ENCODE results near the gene PADI1.

DNA sequence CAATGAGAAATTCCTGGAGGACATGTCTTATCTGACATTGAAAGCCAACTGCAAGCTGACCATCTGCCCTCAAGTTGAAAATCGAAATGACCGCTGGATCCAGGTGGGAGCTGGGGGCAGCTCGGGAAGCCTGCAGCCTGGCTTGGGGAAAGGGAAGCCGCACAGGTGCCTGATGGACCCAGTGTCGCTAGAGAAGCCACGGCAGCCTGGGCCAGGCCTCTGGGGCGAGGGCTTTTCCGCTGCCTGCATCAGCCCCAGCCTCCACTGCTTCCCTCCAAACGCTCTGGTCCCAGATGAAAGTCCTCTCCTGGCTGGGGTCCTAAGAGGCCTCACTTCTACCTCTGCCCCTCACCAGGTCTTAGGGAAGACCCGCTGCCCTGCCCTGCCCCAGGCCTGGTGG lies 25.2 kb downstream of the PADI1 start:
- TF ChIP-seq, protein P1, sequence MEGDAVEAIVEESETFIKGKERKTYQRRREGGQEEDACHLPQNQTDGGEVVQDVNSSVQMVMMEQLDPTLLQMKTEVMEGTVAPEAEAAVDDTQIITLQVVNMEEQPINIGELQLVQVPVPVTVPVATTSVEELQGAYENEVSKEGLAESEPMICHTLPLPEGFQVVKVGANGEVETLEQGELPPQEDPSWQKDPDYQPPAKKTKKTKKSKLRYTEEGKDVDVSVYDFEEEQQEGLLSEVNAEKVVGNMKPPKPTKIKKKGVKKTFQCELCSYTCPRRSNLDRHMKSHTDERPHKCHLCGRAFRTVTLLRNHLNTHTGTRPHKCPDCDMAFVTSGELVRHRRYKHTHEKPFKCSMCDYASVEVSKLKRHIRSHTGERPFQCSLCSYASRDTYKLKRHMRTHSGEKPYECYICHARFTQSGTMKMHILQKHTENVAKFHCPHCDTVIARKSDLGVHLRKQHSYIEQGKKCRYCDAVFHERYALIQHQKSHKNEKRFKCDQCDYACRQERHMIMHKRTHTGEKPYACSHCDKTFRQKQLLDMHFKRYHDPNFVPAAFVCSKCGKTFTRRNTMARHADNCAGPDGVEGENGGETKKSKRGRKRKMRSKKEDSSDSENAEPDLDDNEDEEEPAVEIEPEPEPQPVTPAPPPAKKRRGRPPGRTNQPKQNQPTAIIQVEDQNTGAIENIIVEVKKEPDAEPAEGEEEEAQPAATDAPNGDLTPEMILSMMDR (IDR thresholded peaks at IDR 0.05) = no peak
- TF ChIP-seq POLR2A (IDR thresholded peaks at IDR 0.05) = no peak
- TF ChIP-seq EP300 (IDR thresholded peaks at IDR 0.05) = no peak
- no peak for TF ChIP-seq POLR2AphosphoS5 (IDR thresholded peaks at IDR 0.05)
